Lower lobe of right lung (tissue), 2 donors: Measurements from ENCODE around the gene RTBDN. TPM values are rescaled to one million over a fixed set of nuclear protein-coding genes. Genes with fewer than 3 reads are reported as not detected.
A peak's percentile ranks its signal among the peaks of the same experiment; 100 is the strongest.

Source experiments
- ATAC-seq, 2 donors: fragments of 200-7000 bp; cut with Tn5 transposase; one replicate each; pipeline ENCODE4 v1.9.1; 2020 to 2022; ENCODE audit warnings: mild to moderate bottlenecking in 2 of 2, moderate library complexity in 2 of 2
- DNase-seq: peaks from one replicate; pipeline ENCODE4 v3.0.0-alpha.2; 2020
- H3K27ac ChIP-seq: fragments of 200-600 bp; one replicate; pipeline ENCODE4 v1.8.0; 2022
- H3K27me3 ChIP-seq: fragments of 200-600 bp; one replicate; pipeline ENCODE4 v1.8.0; 2022; ENCODE audit warnings: low read depth
- H3K36me3 ChIP-seq: fragments of 200-600 bp; one replicate; pipeline ENCODE4 v1.8.0; 2022; ENCODE audit warnings: mild to moderate bottlenecking
- H3K4me1 ChIP-seq: fragments of 200-600 bp; one replicate; pipeline ENCODE4 v1.8.0; 2022
- H3K4me3 ChIP-seq: fragments of 200-600 bp; one replicate; pipeline ENCODE4 v1.8.0; 2022; ENCODE audit warnings: mild to moderate bottlenecking
- H3K9me3 ChIP-seq: fragments of 200-600 bp; one replicate; pipeline ENCODE4 v1.8.0; 2022
- CTCF ChIP-seq: fragments of 200-600 bp; IDR thresholded peaks from one replicate; pipeline ENCODE4 v1.8.0; 2022; ENCODE audit warnings: antibody characterized with exemption, mild to moderate bottlenecking
- intact Hi-C: fragments of 100-400 bp; cut with DNase I; formaldehyde crosslinking; loops from one replicate; pipeline ENCODE4 v1.11.0; 2022
- total RNA-seq: library from RNA; stranded (reverse); fragmentation: NEBNext Ultra II Directional; extraction: Animal tissue kit (Norgen Biotek cat#: 25700); gene quantifications from one replicate; pipeline ENCODE4 v1.2.1, GENCODE V29; 2021
- donor health status: DM: no; HTN: yes; CAD: no; lungs with severe emphysema.

RTBDN gene
- total RNA-seq, 1 donor from 2014 or later, result not detected

GRCh38 chr19:12867120-12868099, 33.0 kb upstream of the RTBDN start:
- no peak for TF ChIP-seq CTCF
- Histone ChIP-seq H3K4me3 (peak overlapping the region; percentile 52), H3K27me3 (no peaks in the 10 kb centered on the region), H3K36me3 (no peaks in the 10 kb centered on the region), H3K9me3 (no peaks in the 10 kb centered on the region), H3K4me1 (peaks cover 10% of the 10 kb centered on the region), H3K27ac (no peak overlapping the region)
- intact Hi-C loops, result no loop called here
- ATAC-seq (peak; percentile 76 to 79), DNase-seq (peak; percentile 75)

GRCh38 chr19:12866416-12867119, 32.2 kb upstream of the RTBDN start:
- intact Hi-C loops, result no loop called here
- no peak for ATAC-seq

GRCh38 chr19:12865746-12866415, 31.5 kb upstream of the RTBDN start:
- ATAC-seq, result no peak

More at GRCh38 chr19:12866416-12867119, 32.2 kb upstream of the RTBDN start:
- H3K4me3 ChIP-seq, result no peak overlapping the region
- H3K36me3 ChIP-seq, result no peaks in the 10 kb centered on the region
- H3K27me3 ChIP-seq, result no peaks in the 10 kb centered on the region
- no peak for DNase-seq
- peaks cover 10% of the 10 kb centered on the region for H3K4me1 ChIP-seq
- no peak for TF ChIP-seq CTCF
- H3K27ac ChIP-seq, result no peak overlapping the region
- no peaks in the 10 kb centered on the region for H3K9me3 ChIP-seq

GRCh38 chr19:12864721-12865715, 30.6 kb upstream of the RTBDN start:
- H3K4me1 ChIP-seq, result peaks cover 10% of the 10 kb centered on the region
- no peak overlapping the region for H3K27ac ChIP-seq
- H3K36me3 ChIP-seq, result no peaks in the 10 kb centered on the region
- TF ChIP-seq CTCF, result no peak
- ATAC-seq, result no peak
- no peak for DNase-seq
- H3K27me3 ChIP-seq, result no peaks in the 10 kb centered on the region
- no peak overlapping the region for H3K4me3 ChIP-seq
- intact Hi-C loops, result no loop called here
- no peaks in the 10 kb centered on the region for H3K9me3 ChIP-seq

More at GRCh38 chr19:12865746-12866415, 31.5 kb upstream of the RTBDN start:
- DNase-seq, result no peak
- peaks cover 10% of the 10 kb centered on the region for H3K4me1 ChIP-seq
- H3K9me3 ChIP-seq, result no peaks in the 10 kb centered on the region
- TF ChIP-seq CTCF, result no peak
- no peaks in the 10 kb centered on the region for H3K27me3 ChIP-seq
- H3K36me3 ChIP-seq, result no peaks in the 10 kb centered on the region
- H3K4me3 ChIP-seq, result no peak overlapping the region
- intact Hi-C loops, result no loop called here
- H3K27ac ChIP-seq, result no peak overlapping the region
